Erythroblast (primary cell): ENCODE data around the gene FLCN.

Source experiments
- GATA1 ChIP-seq: IDR thresholded peaks from 2 replicates; pipeline ENCODE4 v1.6.1; 2011; ENCODE audit warnings: low read depth, mild to moderate bottlenecking, control low read depth, low read length, moderate library complexity
- POLR2A ChIP-seq: IDR thresholded peaks from 2 replicates; pipeline ENCODE4 v1.6.1; 2011; ENCODE audit warnings: mild to moderate bottlenecking, low read length

GRCh38 chr17:17206913-17207335, 30.0 kb downstream of the FLCN start:
- TF ChIP-seq POLR2A (no peak), GATA1 (no peak)
